ENCODE data around the gene GCKR. TPM values are rescaled to one million over a fixed set of nuclear protein-coding genes. Genes with fewer than 3 reads are reported as not detected.
"Not testable (repeated sequence)": the region's sequence is repeated elsewhere in the genome, so short reads cannot be mapped to it uniquely, and the experiment has no call there.

Gene GCKR
- total RNA-seq, 4 donors from 2014 or later: not detected

DNA sequence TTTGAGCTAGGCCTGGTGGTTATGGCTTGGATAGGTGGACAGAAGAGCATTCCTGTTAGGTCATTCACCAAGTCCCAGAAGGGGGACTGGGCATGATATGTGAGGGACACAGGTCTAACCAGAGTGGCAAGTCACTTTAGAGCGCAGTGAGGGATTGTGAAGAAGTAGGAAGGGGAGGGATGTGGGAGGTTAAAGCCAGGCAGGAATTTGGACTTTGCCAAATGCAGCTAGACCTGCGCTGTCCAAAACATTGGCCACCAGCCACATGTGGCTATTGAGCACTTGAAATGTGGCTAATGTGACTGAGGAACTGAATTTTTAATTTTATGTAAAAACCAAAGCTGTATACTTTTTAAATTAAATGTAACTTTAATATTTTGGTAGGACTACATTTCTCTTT lies 23.7 kb downstream of the GCKR start:
- 93 to 94% methylated on average over 2 of the region's 2 CpGs for WGBS, 2 donors (ENCODE audit: low coverage in 1 of 2)
- Histone ChIP-seq H3K9me3 (no peaks in the 10 kb centered on the region), H3K27me3 (peaks cover 3% of the 10 kb centered on the region), H3K4me3 (no peak overlapping the region), H3K4me1 (no peaks in the 10 kb centered on the region), H3K27ac (no peak overlapping the region), H3K36me3 (no peaks in the 10 kb centered on the region)
- intact Hi-C loops (cut with DNase I; ENCODE audit: low total_unique reads): no loop called here
- no peak for DNase-seq
- in situ Hi-C loops (cut with MboI; ENCODE audit: low pct_ligation_motif_present in 1 of 4, low pct_unique_long_range_greater_than_20kb in 1 of 4, low sequenced_read_pairs in 3 of 4): no loop called here
- TF ChIP-seq EP300 (IDR thresholded peaks at IDR 0.05; ENCODE audit: low read depth) (no peak), POLR2AphosphoS5 (IDR thresholded peaks at IDR 0.05) (no peak), POLR2A (IDR thresholded peaks at IDR 0.05) (no peak)
- TF ChIP-seq, protein P1, sequence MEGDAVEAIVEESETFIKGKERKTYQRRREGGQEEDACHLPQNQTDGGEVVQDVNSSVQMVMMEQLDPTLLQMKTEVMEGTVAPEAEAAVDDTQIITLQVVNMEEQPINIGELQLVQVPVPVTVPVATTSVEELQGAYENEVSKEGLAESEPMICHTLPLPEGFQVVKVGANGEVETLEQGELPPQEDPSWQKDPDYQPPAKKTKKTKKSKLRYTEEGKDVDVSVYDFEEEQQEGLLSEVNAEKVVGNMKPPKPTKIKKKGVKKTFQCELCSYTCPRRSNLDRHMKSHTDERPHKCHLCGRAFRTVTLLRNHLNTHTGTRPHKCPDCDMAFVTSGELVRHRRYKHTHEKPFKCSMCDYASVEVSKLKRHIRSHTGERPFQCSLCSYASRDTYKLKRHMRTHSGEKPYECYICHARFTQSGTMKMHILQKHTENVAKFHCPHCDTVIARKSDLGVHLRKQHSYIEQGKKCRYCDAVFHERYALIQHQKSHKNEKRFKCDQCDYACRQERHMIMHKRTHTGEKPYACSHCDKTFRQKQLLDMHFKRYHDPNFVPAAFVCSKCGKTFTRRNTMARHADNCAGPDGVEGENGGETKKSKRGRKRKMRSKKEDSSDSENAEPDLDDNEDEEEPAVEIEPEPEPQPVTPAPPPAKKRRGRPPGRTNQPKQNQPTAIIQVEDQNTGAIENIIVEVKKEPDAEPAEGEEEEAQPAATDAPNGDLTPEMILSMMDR (IDR thresholded peaks at IDR 0.05): no peak

DNA sequence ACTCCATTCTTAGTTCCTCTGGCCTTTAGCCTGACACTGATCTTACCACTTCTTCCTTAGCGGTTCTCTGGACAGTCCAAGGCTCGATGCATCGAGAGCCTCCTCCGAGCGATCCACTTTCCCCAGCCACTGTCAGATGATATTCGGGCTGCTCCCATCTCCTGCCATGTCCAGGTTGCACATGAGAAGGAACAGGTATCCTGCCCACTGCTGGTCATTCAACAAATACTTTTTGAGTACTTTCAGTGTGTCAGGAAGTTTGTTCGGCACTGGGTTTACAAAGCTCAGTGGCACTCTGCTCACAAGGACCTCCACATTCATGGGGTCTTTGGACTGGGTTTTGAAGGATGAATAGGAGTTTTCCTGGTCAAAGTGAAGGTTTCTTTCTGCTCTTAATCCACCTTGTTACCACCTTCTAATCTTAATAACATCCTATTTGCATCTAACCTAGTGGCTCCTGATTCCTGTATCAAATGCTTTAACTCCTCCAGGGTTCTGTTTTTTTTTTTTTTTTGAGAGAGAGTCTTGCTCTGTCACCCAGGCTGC lies 25.8 kb downstream of the GCKR start:
- H3K4me3 ChIP-seq: no peak overlapping the region
- no peaks in the 10 kb centered on the region for H3K4me1 ChIP-seq
- H3K27ac ChIP-seq: no peak overlapping the region
- intact Hi-C loops (cut with DNase I; ENCODE audit: low total_unique reads): no loop called here
- TF ChIP-seq, protein P1 (IDR thresholded peaks at IDR 0.05): no peak
- TF ChIP-seq POLR2AphosphoS5 (IDR thresholded peaks at IDR 0.05): no peak
- no peak for TF ChIP-seq EP300 (IDR thresholded peaks at IDR 0.05; ENCODE audit: low read depth)
- no peak for TF ChIP-seq POLR2A (IDR thresholded peaks at IDR 0.05)
- H3K27me3 ChIP-seq: peaks cover 8% of the 10 kb centered on the region
- DNase-seq: no peak
- no peaks in the 10 kb centered on the region for H3K9me3 ChIP-seq
- 84 to 92% methylated on average over 7 of the region's 7 CpGs for WGBS, 2 donors (ENCODE audit: low coverage in 1 of 2)
- no peaks in the 10 kb centered on the region for H3K36me3 ChIP-seq
- in situ Hi-C loops (cut with MboI; ENCODE audit: low pct_ligation_motif_present in 1 of 4, low pct_unique_long_range_greater_than_20kb in 1 of 4, low sequenced_read_pairs in 3 of 4): no loop called here

DNA sequence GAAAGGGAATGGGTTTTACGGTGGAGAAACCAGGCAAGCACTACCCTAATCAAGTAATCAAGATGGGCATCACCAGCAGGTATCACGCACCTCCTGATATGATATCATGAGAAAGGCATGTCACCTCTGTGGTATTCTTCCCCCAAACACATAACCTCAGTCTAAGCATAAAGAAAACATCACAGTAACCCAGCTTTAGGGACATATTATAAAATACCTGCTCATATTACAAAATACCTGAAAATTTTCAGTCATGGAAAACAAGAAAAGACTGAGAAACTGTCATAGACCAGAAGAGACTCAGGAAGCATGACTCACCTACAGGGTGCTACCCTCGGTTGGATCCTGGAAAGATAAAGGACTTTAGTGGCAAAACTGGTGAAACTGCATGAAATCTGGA lies 30.5 kb downstream of the GCKR start:
- no peak overlapping the region for H3K4me3 ChIP-seq
- intact Hi-C loops (cut with DNase I; ENCODE audit: low total_unique reads) (no loop called here), in situ Hi-C loops (cut with MboI; ENCODE audit: low pct_ligation_motif_present in 1 of 4, low pct_unique_long_range_greater_than_20kb in 1 of 4, low sequenced_read_pairs in 3 of 4) (no loop called here)
- no peaks in the 10 kb centered on the region for H3K36me3 ChIP-seq
- no peaks in the 10 kb centered on the region for H3K9me3 ChIP-seq
- no peak for TF ChIP-seq EP300 (IDR thresholded peaks at IDR 0.05; ENCODE audit: low read depth)
- DNase-seq: no peak
- no peaks in the 10 kb centered on the region for H3K4me1 ChIP-seq
- WGBS, 2 donors (ENCODE audit: low coverage in 1 of 2): 57 to 65% methylated on average over 2 to 3 of the region's 3 CpGs
- H3K27ac ChIP-seq: no peak overlapping the region
- peaks cover 5% of the 10 kb centered on the region for H3K27me3 ChIP-seq

DNA sequence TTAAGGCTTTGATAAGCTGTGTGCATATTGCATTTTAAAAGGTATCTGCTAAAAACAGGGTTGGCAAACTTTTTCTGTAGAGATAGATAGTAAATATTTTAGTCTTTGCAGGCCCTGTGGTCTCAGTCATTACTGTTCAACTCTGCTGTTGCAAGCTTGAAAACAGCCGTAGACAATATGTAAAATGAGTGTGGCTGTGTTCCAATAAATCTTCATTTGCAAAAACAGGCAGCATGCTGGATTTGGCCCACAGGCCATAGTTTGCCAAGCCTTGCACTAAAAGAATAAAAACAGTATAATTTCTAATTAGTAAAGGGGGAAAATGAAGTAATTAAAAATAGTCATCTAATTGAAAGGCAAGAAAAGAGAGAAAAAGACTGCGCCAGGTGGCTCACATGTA lies 35.3 kb downstream of the GCKR start:
- H3K27ac ChIP-seq: no peak overlapping the region
- in situ Hi-C loops (cut with MboI; ENCODE audit: low pct_ligation_motif_present in 1 of 4, low pct_unique_long_range_greater_than_20kb in 1 of 4, low sequenced_read_pairs in 3 of 4): no loop called here
- TF ChIP-seq, protein P1 (IDR thresholded peaks at IDR 0.05): no peak
- TF ChIP-seq POLR2AphosphoS5 (IDR thresholded peaks at IDR 0.05) (no peak), EP300 (IDR thresholded peaks at IDR 0.05; ENCODE audit: low read depth) (no peak), POLR2A (IDR thresholded peaks at IDR 0.05) (no peak)

DNA sequence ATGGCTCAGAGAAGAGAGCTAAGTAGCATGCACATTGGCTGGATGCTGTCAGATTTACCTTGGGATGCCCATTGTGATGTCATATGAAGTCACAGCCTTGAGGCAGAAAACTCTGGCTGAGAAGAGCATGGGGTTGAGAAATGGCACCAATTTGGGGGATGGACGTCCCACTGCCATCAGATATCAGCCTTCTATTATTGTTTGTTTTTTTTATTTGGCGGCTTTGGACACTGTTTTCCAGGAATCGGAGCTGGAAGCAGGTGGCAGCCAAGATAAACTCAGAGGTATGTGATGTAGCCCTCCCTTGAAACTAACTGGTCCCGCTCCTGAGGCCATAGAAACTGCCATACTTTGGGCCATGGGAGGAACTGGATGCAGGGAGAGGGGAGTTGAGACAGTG lies 40.6 kb downstream of the GCKR start:
- TF ChIP-seq EP300 (IDR thresholded peaks at IDR 0.05; ENCODE audit: low read depth): no peak
- no peak for TF ChIP-seq POLR2A (IDR thresholded peaks at IDR 0.05)
- no peak for TF ChIP-seq POLR2AphosphoS5 (IDR thresholded peaks at IDR 0.05)
- TF ChIP-seq, protein P1 (IDR thresholded peaks at IDR 0.05): no peak
- WGBS, 2 donors (ENCODE audit: low coverage in 1 of 2): 47 to 51% methylated on average over 3 to 4 of the region's 4 CpGs

More for the DNA sequence above, 35.3 kb downstream of the GCKR start:
- H3K4me3 ChIP-seq: no peak overlapping the region
- H3K4me1 ChIP-seq: no peaks in the 10 kb centered on the region
- intact Hi-C loops (cut with DNase I; ENCODE audit: low total_unique reads): no loop called here
- H3K27me3 ChIP-seq: peaks cover 3% of the 10 kb centered on the region
- no peaks in the 10 kb centered on the region for H3K36me3 ChIP-seq
- no peaks in the 10 kb centered on the region for H3K9me3 ChIP-seq
- 86 to 91% methylated on average over 2 of the region's 2 CpGs for WGBS, 2 donors (ENCODE audit: low coverage in 1 of 2)
- no peak for DNase-seq

DNA sequence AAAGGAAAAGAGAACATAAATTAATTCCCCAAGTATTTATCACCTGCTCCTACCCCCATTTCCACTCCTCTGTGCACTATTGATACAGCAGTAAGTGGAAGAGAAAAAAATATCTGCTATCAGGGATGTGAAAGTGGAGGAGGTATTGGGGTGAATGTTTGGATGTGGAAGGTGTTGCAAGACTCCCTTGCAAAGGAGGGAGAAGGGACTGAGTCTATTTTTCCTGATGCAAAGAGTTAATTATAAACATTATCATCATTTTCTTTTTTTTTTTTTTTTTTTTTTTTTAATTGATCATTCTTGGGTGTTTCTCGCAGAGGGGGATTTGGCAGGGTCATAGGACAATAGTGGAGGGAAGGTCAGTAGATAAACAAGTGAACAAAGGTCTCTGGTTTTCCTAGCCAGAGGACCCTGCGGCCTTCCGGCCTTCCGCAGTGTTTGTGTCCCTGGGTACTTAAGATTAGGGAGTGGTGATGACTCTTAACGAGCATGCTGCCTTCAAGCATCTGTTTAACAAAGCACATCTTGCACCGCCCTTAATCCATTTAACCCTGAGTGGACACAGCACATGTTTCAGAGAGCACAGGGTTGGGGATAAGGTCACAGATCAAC lies 42.3 kb downstream of the GCKR start:
- H3K4me1 ChIP-seq; H3K27ac ChIP-seq; intact Hi-C loops (cut with DNase I; ENCODE audit: low total_unique reads); H3K9me3 ChIP-seq; in situ Hi-C loops (cut with MboI; ENCODE audit: low pct_ligation_motif_present in 1 of 4, low pct_unique_long_range_greater_than_20kb in 1 of 4, low sequenced_read_pairs in 3 of 4); H3K27me3 ChIP-seq; DNase-seq; H3K36me3 ChIP-seq; H3K4me3 ChIP-seq: not testable (repeated sequence)
- WGBS, 2 donors (ENCODE audit: low coverage in 1 of 2): 17 to 51% methylated on average over 1 to 5 of the region's 6 CpGs

More for the DNA sequence above, 40.6 kb downstream of the GCKR start:
- Histone ChIP-seq H3K27ac (no peak overlapping the region), H3K9me3 (no peaks in the 10 kb centered on the region), H3K36me3 (no peaks in the 10 kb centered on the region), H3K27me3 (peaks cover 4% of the 10 kb centered on the region), H3K4me3 (no peak overlapping the region), H3K4me1 (no peaks in the 10 kb centered on the region)
- intact Hi-C loops (cut with DNase I; ENCODE audit: low total_unique reads): no loop called here
- in situ Hi-C loops (cut with MboI; ENCODE audit: low pct_ligation_motif_present in 1 of 4, low pct_unique_long_range_greater_than_20kb in 1 of 4, low sequenced_read_pairs in 3 of 4): no loop called here
- DNase-seq: no peak

DNA sequence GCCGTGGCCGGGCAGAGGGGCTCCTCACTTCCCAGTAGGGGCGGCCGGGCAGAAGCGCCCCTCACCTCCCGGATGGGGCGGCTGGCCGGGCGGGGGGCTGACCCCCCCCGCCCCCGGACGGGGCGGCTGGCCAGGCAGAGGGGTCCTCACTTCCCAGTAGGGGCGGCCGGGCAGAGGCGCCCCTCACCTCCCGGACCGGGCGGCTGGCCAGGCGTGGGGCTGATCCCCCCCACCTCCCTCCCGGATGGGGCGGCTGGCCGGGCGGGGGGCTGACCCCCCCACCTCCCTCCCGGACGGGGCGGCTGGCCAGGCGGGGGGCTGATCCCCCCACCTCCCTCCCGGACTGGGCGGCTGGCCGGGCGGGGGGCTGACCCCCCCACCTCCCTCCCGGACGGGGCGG lies 43.0 kb downstream of the GCKR start:
- H3K9me3 ChIP-seq; H3K4me3 ChIP-seq; H3K27me3 ChIP-seq; H3K27ac ChIP-seq; DNase-seq; in situ Hi-C loops (cut with MboI; ENCODE audit: low pct_ligation_motif_present in 1 of 4, low pct_unique_long_range_greater_than_20kb in 1 of 4, low sequenced_read_pairs in 3 of 4); H3K36me3 ChIP-seq; intact Hi-C loops (cut with DNase I; ENCODE audit: low total_unique reads); H3K4me1 ChIP-seq: not testable (repeated sequence)
- WGBS, 2 donors (ENCODE audit: low coverage in 1 of 2): no CpG with 5 or more reads among the region's 35 CpGs
